PFSK-1 (cell line): Measurements from ENCODE around the gene MAPK1IP1L.

ENCODE experiments used
- POLR2AphosphoS5 ChIP-seq: IDR thresholded peaks from 2 replicates; pipeline ENCODE4 v1.6.1; 2012; ENCODE audit warnings: low read depth, mild to moderate bottlenecking, control low read depth, low read length, moderate library complexity
- SIN3A ChIP-seq: IDR thresholded peaks from 2 replicates; pipeline ENCODE4 v1.6.1; 2012; ENCODE audit warnings: mild to moderate bottlenecking, low read length, moderate library complexity, borderline replicate concordance; ENCODE audit not compliant: insufficient read depth

- TF ChIP-seq SIN3A, result no peak
- no peak for TF ChIP-seq POLR2AphosphoS5
Observed at GRCh38 chr14:55048900-55049436, 2.5 kb upstream of the MAPK1IP1L start.
